Left ventricle myocardium inferior (tissue), 1 donor: Measurements from ENCODE around the gene OSBPL5. TPM values are rescaled to one million over a fixed set of nuclear protein-coding genes. Genes with fewer than 3 reads are reported as not detected.

Experiments
- DNase-seq: peaks from one replicate; pipeline ENCODE4 v3.0.0-alpha.2; 2020
- H3K27ac ChIP-seq: fragments of 200-600 bp; replicated peaks from 2 replicates; pipeline ENCODE4 v1.8.0; 2021
- H3K27me3 ChIP-seq: fragments of 200-600 bp; 2 replicates; pipeline ENCODE4 v1.8.0; 2021; ENCODE audit warnings: low read depth
- H3K36me3 ChIP-seq: fragments of 200-600 bp; 2 replicates; pipeline ENCODE4 v1.8.0; 2021
- H3K4me1 ChIP-seq: fragments of 200-600 bp; 2 replicates; pipeline ENCODE4 v1.8.0; 2021
- H3K4me3 ChIP-seq: fragments of 200-600 bp; 2 replicates; pipeline ENCODE4 v1.8.0; 2021; ENCODE audit warnings: mild to moderate bottlenecking, moderate library complexity
- H3K9me3 ChIP-seq: fragments of 200-600 bp; replicated peaks from 2 replicates; pipeline ENCODE4 v1.8.0; 2021
- intact Hi-C: fragments of 100-400 bp; cut with micrococcal nuclease; formaldehyde crosslinking; loops from one replicate; pipeline ENCODE4 v1.11.0; 2022
- total RNA-seq: library from RNA; stranded (reverse); fragmentation: NEBNext Ultra II Directional; extraction: Animal tissue kit (Norgen Biotek cat#: 25700); gene quantifications from one replicate; pipeline ENCODE4 v1.2.1, GENCODE V29; 2021
- TF ChIP-seq, protein P1 (sequence below): fragments of 200-600 bp; IDR thresholded peaks from 2 replicates; pipeline ENCODE4 v1.8.0; 2021; ENCODE audit warnings: antibody characterized with exemption, mild to moderate bottlenecking, borderline replicate concordance
- donor health status: DM: no; HTN: yes; CAD: no; lungs with severe emphysema.

OSBPL5 gene
- total RNA-seq, 1 donor from 2014 or later = 11.4 TPM

GRCh38 chr11:3155216-3155615, 9.9 kb downstream of the OSBPL5 start:
- peak overlapping the region; percentile 78 for H3K27ac ChIP-seq
- no peaks in the 10 kb centered on the region for H3K27me3 ChIP-seq
- peaks cover 98% of the 10 kb centered on the region for H3K4me1 ChIP-seq
- H3K36me3 ChIP-seq = peaks cover 11% of the 10 kb centered on the region
- intact Hi-C loops = loop anchor here (10.0 kb wide), 1 partner anchor 60 kb away; the partner anchor contains the start of gene MRGPRG
- DNase-seq = peak; percentile 16
- no peaks in the 10 kb centered on the region for H3K9me3 ChIP-seq
- TF ChIP-seq, protein P1, sequence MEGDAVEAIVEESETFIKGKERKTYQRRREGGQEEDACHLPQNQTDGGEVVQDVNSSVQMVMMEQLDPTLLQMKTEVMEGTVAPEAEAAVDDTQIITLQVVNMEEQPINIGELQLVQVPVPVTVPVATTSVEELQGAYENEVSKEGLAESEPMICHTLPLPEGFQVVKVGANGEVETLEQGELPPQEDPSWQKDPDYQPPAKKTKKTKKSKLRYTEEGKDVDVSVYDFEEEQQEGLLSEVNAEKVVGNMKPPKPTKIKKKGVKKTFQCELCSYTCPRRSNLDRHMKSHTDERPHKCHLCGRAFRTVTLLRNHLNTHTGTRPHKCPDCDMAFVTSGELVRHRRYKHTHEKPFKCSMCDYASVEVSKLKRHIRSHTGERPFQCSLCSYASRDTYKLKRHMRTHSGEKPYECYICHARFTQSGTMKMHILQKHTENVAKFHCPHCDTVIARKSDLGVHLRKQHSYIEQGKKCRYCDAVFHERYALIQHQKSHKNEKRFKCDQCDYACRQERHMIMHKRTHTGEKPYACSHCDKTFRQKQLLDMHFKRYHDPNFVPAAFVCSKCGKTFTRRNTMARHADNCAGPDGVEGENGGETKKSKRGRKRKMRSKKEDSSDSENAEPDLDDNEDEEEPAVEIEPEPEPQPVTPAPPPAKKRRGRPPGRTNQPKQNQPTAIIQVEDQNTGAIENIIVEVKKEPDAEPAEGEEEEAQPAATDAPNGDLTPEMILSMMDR = no peak
- peak overlapping the region; percentile 29 for H3K4me3 ChIP-seq

- DNase-seq = peak; percentile 16
- Histone ChIP-seq H3K9me3 (no peaks in the 10 kb centered on the region), H3K4me1 (peaks cover 98% of the 10 kb centered on the region), H3K4me3 (peak overlapping the region; percentile 17), H3K27ac (peak overlapping the region; percentile 78), H3K27me3 (no peaks in the 10 kb centered on the region), H3K36me3 (peaks cover 11% of the 10 kb centered on the region)
- intact Hi-C loops = loop anchor here (10.0 kb wide), 1 partner anchor 61 kb away; the partner anchor contains the start of gene MRGPRG
- TF ChIP-seq, protein P1 = no peak
Observed at GRCh38 chr11:3154001-3154599, 11.0 kb downstream of the OSBPL5 start.

DNA sequence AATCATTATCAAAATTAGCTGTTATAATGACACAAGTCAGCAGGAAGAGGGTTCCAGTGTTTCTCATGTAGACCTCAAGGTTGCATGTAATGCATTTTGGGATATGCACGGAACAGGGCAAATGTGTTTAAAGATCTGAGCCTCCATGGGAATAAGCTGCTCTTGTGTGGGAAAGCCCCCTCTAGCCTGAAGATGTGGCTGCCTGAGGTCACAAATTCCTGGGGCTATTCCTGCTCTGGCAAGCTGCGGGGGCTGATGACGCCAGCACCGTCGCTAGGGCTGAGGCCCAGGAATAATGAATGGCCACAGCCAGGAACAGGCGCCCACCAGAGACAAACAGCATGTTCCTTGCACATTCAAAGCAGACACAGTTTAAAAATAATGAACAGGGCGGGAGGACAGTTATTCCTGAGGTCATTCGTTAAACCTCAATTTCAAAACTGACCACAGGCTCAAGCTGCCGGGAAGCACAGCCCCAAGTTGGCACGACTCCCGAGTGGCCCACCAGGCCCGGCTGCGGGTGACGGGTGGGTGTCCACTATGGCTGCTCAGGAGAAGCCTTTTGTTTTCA, 11.7 kb downstream of the OSBPL5 start:
- TF ChIP-seq, protein P1 = no peak
- Histone ChIP-seq H3K4me1 (peaks cover 98% of the 10 kb centered on the region), H3K9me3 (no peaks in the 10 kb centered on the region), H3K4me3 (peak overlapping the region; percentile 17), H3K27ac (peak overlapping the region; percentile 78), H3K27me3 (no peaks in the 10 kb centered on the region), H3K36me3 (peaks cover 11% of the 10 kb centered on the region)
- intact Hi-C loops = loop anchor here (10.0 kb wide), 1 partner anchor 61 kb away; the partner anchor contains the start of gene MRGPRG
- peak; percentile 74 for DNase-seq

- H3K36me3 ChIP-seq = peaks cover 11% of the 10 kb centered on the region
- no peak overlapping the region for H3K4me3 ChIP-seq
- H3K9me3 ChIP-seq = no peaks in the 10 kb centered on the region
- H3K4me1 ChIP-seq = peaks cover 98% of the 10 kb centered on the region
- peak; percentile 12 for DNase-seq
- TF ChIP-seq, protein P1 = no peak
- H3K27me3 ChIP-seq = no peaks in the 10 kb centered on the region
- H3K27ac ChIP-seq = peak overlapping the region; percentile 78
- intact Hi-C loops = loop anchor here (10.0 kb wide), 1 partner anchor 62 kb away; the partner anchor contains the start of gene MRGPRG
Observed at GRCh38 chr11:3152471-3153110, 12.5 kb downstream of the OSBPL5 start.

DNA sequence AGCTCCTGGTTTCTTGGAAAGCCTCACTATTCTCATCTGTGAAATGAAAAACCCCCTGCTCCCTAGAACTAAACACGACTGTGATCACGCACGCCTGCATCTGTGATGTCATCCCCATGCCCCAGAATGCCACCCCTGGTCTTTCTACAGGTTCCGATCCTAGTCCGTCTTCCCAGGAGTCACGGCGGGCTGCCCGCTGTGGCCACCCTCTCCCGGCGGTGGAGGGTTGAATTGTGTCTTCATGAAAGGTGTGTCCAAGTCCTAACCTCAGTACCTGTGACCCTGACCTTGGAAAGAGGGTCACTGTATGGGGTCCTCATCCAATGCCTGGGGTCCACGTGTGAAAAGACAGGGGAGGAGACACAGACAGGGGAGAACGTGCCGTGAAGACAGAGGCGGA, 14.4 kb downstream of the OSBPL5 start:
- Histone ChIP-seq H3K36me3 (peaks cover 11% of the 10 kb centered on the region), H3K4me1 (peaks cover 98% of the 10 kb centered on the region), H3K4me3 (no peak overlapping the region), H3K9me3 (no peaks in the 10 kb centered on the region), H3K27me3 (no peaks in the 10 kb centered on the region), H3K27ac (no peak overlapping the region)
- intact Hi-C loops = loop anchor here (10.0 kb wide), 1 partner anchor 64 kb away; the partner anchor contains the start of gene MRGPRG
- TF ChIP-seq, protein P1 = no peak
- DNase-seq = no peak
